ENCODE measurements around the gene CLEC4M.
"Not testable (repeated sequence)": the region's sequence is repeated elsewhere in the genome, so short reads cannot be mapped to it uniquely, and the experiment has no call there.

CLEC4M gene

GRCh38 chr19:7815325-7815724, 52.3 kb downstream of the CLEC4M start:
- DNase-seq (ENCODE audit: low spot score) = no peak

- DNase-seq (ENCODE audit: low spot score) = not testable (repeated sequence)
Measured at GRCh38 chr19:7816040-7816439, 53.0 kb downstream of the CLEC4M start.

- no peak for DNase-seq (ENCODE audit: low spot score)
Measured at GRCh38 chr19:7817801-7818200, 54.8 kb downstream of the CLEC4M start.

GRCh38 chr19:7818806-7819205, 55.8 kb downstream of the CLEC4M start:
- no peak for DNase-seq (ENCODE audit: low spot score)
